HuH-7.5 (cell line): Measurements from ENCODE around the gene FAM107B.
A peak's percentile ranks its signal among the peaks of the same experiment; 100 is the strongest.
"Not testable (repeated sequence)": the region's sequence is repeated elsewhere in the genome, so short reads cannot be mapped to it uniquely, and the experiment has no call there.

Experiments
- DNase-seq: peaks from one replicate; pipeline ENCODE4 v3.0.0; 2011; ENCODE audit warnings: low spot score

FAM107B gene

DNA sequence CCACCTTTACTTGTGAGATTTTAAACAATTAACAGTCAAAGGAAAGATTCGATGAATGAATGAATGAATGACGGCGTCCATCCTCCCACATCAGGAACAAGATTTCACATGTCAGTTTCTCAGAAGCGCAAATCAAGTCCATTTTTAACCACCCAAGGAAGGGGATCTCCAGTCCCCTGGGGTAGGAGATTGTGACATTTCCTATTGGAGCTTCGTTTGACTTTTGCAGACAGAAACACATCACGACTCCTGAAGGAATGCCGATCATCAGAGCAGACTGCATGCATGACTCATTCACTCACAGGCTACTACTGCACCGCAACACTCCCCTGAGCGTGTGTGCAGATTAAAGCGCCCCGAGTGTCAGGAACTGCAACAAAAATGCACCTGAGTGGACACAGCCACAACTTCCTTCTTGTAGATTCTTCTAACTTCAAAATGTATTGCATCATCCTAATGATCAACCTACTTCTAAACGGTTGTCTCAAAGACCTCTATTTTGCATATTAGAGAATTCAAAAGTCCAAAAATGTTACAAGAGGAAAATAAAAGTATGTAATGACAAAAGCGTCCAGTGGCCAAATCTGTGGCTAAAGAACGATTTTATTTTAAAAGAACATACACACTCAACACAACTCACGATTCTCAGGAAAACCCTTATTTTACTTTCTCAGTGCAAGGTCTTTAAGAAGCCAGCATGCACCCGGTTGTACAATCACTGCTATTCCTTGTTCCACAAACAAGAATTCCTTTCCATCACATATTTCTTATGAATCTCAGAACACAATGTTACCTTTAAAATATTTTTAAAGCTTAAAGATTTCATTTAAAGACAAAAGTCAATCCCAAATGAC is 172.6 kb downstream of the FAM107B start:
- DNase-seq: peak; percentile 49

DNA sequence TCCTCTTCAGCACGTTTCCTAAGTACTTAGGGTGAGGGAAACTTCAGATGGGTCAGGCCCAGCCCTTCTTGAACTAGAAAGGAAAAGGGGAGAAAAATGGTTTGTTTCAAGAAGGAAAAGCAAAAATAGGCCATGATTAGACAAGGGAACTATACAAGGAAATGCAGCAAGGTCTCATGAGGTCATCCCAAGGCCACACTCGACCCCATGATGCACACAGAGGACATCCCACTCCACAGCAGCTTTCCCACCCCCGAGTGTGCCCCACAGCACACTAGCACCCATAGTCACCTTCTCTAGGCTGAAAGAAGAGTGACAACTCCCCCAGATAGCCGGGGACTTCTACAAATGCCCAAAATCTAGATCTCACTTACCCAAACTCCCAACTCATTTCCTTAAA is 173.4 kb downstream of the FAM107B start:
- no peak for DNase-seq

DNA sequence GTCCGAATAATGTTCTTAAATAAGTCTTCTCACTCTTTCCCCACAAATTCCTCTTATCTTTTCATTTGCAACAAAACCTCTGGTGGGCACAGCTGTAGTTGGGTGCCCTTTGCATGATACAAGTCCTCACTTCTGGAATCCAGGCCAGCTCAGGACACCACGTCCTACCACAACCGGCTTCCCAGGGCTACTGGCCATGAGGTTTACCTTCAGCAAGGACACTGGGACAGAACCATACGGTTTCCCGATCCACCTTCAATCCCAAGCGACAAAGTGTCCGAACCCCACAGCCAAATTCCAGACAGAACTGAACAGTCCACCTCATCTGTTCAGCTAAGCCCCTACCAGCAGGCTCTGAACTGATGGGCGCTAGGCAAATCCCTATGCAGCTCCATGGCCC is 174.6 kb downstream of the FAM107B start:
- DNase-seq: no peak

DNA sequence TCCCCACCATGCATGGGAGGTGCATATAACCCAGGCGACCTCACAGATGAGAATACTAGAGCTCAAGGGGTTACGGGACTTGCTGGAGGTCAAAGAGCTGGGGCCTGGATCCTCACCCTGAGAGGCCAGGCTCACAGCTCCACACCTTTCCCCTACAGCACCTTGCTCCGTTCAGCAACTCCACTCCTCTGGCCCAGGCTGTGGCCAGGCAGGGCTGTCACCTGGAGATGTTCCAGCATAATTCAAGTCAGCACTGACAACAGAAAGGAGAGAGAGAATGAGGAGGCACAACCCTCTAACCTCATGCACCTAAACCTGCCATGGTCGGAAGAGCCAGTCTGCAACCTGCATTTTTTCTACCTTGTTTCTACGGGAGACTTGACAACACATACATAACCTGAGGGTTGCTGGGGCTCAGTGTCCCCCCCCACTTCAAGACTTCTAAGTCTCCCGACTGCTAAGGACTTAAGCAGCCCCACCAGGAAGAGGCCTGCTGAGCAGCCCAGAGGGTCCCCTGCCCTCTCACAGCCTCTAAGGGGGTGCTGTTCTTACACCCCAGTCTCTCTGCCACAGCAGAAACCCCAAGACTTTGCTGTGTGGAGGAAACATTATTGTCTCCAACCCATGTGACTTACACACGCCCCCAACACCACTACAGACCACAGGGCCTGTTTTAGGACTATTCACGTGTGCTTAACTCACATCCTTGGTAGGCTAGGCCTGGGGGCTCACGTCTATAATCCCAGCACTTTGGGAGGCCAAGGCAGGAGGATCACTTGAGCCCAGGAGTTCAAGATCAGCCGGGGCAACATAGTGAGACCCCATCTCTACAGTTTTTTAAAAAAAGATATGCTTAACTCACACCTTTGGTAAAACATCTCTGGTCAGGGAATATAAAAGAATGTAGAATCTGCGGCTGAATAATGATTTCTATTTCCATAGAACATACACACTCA is 175.6 kb downstream of the FAM107B start:
- no peak for DNase-seq

DNA sequence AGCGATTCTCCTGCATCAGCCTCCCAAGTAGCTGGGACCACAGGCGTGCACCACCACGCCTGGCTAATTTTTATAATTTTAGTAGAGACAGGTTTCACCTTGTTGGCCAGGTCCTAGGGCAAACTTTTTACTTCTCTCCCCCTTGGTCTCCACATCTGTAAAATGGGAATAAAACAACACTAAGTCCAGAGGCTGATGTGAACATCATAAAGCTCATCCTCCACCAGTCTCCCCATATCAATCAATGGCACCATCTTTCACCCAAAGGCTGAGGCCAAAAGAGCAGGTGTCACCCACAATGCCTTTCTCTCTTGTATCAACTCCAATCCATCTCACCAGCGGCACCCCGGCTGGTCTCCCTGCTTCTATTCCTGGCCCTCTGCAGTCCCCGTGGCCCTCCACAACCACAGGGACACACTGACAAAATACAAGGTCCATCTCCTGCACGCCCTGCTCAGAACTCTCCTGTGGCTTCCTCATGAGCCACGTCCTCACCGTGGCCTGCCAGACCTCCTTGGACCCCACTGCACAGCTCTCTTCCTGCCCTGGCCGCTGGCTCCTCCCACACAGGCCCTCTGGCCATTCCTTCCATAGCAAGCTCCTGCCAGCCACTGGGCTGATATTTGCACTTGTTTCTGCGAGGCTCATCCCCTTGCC is 179.0 kb downstream of the FAM107B start:
- no peak for DNase-seq

DNA sequence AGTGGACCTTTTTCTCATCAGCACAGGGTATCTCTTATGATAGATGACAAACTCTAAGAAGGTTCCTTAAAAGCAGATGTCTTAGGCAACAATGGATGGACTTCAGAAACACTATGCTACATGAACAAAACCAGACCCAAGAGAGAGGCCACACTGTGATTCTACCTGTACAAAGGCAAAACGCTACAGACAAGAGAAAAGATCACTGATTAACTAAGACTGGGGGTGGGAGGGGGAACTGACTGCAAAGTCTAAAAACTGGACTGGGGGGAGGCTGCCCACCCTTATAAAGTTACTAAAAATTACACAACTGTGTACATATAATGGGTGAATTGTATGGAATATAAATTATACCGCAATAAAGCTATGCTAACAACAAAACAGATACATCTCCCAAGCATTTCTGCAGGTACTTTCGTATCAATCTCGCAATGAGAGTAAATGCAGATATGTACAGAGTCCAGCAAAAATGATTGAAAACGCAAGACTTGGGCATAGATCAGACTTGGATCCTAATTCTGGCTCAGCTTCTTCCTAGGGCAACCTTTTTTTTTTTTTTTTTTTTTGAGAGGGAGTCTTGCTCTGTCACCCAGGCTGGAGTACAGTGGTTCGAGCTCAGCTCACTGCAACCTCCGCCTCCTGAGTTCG is 179.7 kb downstream of the FAM107B start:
- no peak for DNase-seq

DNA sequence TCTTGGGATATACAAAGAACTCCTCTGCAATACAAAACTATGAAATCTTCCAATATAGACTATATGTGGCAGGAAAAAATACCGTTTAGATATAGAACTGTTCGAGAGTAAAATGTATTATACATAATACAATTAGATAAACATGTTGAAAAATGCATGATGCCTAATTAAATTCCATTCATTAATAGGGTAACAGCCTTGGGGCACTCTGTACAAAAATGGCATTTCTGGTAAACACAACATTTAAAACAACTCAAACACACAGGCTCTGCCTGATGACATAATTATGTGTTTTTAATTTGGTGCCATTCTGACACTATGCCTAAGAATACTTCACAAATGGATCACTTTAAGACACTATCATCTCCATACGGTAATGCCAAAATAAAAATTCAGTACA is 180.9 kb downstream of the FAM107B start:
- no peak for DNase-seq

DNA sequence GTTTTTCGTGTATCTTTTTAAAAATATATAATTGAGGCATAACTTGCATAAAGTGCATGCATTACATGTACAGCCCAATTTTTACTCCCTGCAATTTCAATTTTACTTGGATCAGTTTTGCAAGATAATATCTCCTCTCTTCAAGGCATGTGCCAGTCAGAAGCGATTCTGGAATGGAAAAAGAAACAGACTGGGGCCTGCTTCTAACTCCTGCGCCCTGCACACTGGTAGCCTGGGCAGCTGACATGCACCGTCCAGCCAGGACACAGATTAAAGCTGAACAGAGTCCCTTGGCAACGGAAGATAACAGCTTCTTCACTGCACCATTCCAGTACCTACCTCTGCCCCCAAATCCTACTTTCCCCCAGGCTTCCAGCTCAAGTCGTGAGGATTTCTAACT is 182.1 kb downstream of the FAM107B start:
- DNase-seq: no peak

DNA sequence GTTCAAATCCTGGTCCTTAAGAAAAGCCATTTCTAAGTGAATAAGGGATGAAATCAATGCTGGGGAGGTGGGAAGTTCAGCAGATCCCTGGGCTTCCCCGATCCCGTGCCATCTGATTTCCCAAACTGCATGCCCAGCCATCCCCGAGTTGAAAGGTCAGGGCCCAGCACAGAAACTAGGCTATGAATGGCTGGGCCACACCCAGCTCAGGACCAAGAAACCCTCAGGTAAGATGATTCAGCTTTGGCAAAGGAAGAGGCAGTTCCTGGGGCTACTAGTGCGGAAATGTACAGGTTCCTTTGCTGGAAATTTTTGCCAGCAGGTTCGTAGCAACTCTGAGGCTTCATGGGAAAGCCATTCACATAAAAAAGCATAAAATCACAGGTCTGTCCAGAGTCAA is 182.7 kb downstream of the FAM107B start:
- DNase-seq: no peak

DNA sequence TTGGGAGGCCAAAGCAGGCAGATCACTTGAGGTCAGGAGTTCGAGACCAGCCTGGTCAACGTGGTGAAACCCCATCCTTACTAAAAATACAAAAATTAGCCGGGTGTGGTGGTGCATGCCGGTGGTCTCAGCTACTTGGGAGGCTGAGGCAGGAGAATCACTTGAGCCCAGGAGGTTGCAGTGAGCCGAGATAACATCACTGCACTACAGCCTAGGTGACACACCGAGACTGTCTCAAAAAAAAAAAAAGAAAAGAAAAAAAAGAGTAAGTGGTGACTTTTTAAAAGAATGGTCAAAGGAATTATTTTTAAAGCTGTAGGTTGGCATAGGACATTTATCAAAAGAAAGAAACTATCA is 185.8 kb downstream of the FAM107B start:
- not testable (repeated sequence) for DNase-seq

DNA sequence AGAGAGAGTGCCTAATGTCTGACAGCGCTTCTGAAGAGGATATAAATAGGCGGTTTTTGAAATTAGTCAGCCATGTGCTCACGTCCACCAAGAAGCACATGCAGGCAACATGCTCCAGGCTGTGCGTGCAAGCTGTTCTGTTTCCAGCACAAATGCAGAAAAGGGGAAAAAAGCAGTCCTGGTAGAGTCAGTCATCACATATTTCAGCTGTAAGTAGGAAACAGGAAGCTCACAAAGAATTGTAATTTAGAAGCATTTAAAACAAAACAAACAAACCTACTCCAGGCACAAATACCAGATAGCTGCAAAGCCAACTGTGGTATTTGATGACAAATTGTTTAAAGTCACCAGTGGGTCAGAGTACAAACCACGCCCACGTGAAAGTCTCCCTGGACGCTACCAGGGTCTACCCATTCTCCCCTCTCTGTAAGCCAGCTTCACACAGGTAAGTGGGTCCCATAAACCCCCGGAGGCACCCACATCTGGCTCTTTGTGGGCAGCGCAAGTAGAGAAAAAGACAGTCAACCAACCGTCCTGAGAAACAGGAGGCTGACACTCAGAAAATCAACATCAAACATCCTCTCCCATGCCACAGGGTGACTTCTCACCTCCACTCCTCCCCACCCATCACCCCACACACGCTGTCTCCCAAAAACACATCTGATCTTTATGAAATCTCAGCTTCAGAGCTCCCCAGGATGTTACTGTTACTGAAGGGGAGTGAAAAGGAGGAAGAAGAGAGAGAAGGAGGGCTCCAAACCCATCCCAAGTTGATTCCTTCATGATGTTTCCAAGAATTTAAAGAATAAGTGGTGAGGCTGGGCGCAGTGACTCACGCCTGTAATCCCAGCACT is 186.4 kb downstream of the FAM107B start:
- no peak for DNase-seq

DNA sequence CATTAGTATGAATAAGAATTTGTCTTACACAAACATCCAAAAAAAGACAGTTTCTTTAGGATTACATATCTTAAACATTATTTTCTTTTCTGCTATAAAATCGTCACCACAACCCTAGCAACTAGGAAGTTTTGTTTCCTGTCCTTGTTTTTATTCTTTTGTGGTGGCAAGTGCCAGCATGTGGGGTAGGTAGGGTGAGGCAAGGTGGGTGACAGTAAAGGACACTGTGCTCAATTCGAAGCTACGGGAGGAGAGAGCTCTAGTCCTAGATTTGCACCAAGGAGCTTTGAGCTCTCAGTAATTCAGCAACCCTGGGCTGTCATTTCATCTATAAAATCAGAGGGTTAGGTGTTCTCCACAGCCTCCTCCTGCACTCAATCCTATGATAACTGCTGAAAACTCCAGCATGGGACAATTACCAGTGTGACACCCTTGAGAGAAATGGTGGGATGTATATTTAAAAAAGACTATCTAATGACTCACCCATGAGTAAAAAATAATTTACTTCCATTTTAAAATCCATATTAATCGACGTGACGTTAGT is 187.1 kb downstream of the FAM107B start:
- no peak for DNase-seq

DNA sequence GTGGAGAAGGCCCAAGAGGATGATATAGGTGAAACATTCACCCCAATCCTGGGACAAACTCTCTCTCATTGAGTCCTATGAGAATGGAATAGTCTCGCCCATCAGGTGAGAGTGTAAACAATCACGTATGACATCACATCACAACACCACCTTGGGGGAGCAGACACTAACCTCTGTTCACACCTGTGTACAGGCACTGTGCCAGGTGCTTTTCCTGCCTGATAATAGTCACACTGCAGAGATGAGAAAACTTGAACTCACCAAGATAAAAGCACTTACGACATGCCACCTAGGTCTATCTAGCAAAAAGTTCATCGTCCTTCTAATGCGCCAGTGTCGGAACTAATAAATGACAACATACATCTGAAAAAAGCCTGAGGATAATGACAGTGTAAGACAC is 187.8 kb downstream of the FAM107B start:
- DNase-seq: no peak

DNA sequence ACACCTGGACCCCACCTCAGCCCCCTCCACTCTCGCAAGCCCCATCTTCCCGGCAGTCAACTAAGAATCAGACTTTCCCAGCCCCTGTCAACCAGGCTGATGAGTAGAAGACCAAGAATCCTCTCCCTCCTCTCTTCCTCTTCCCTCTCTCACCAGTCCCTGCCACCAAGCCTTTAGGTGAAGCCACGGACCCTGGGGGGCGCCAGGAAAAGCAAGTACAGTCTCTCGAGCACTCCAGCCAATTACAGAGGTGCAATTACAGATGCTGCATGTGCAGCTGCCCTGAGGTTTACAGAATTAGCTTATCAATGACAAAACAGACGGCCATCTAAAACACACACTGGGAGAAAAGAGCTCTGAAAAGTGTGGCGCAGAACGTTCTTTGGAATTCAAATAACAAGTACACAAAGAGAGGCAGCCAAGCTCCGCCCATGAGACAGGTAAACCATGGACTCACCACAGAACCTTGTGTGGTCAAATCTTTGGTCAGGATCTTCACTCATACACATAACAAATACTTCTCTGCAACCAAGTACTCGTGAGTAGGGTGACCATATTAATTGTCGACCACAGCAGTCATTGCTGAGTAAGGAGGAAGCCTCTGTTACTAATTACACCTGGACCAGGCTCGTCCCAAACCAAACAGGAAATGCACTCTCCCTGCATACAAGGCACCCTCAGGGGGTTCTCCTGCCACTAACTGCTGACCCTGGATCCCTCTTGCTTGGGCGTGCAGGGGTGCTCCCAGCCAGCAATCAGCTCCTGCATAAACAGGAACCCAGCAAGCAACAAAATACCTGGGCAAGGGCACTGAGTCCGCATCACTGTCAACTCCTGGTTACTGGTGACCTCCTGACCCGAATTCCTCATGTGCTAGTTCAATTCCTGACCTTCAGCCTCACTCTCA is 189.2 kb downstream of the FAM107B start:
- DNase-seq: no peak

DNA sequence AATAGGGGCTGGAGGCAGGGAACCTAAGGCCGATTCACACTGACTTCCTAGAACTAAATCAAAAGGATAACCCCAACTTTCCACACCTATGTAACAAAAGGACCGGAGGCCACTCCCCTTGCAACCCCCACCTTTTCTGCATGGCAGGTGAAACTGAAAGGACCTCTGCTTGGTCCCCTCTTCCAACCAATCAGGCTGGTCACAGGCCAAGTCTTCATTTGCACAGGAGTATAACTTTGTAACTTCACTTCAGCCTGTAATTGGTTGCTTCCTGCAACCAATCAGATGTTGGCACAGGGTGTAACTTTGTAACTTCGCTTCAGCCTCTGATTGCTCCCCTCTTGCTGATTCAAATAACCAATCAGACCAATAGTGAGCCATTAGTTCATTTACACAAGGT is 190.0 kb downstream of the FAM107B start:
- no peak for DNase-seq

DNA sequence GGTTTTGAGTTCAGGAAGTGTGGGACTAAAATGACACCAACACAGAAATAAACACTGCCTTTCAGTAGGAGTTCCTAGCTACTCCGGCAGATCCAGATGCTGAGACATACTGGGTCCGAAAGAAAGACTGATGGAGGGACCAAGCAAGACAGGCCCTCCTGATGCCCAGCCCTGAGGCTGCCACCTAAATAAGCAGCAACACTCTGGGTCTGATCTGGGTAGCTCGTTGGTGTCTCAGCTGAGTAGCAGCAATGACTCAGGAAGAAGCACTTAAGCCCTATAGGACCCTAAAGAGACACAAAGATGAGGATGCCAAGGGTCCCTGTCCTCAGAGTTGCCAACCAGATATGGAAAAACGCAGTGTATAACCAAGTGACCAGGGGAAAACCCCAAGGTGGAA is 190.7 kb downstream of the FAM107B start:
- DNase-seq: no peak

DNA sequence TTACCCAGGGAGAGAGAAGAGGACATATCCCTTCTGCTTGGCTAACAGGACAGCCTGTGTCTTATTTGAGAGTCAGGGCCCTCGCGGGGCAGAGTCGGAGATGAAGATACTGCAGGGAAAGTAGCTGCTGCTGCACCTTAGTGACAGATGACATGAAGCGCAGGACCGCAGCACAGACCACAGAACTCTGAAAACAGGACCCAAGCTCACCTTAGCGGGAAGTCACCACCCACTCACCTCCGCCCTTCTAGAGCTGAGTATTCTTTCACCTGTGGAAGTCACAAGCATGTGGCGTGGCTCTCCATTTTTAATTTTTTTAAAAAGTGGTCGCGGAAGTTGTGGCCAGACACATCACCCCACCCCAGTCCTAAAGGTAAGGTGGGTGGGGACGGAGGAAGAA is 191.4 kb downstream of the FAM107B start:
- DNase-seq: no peak

DNA sequence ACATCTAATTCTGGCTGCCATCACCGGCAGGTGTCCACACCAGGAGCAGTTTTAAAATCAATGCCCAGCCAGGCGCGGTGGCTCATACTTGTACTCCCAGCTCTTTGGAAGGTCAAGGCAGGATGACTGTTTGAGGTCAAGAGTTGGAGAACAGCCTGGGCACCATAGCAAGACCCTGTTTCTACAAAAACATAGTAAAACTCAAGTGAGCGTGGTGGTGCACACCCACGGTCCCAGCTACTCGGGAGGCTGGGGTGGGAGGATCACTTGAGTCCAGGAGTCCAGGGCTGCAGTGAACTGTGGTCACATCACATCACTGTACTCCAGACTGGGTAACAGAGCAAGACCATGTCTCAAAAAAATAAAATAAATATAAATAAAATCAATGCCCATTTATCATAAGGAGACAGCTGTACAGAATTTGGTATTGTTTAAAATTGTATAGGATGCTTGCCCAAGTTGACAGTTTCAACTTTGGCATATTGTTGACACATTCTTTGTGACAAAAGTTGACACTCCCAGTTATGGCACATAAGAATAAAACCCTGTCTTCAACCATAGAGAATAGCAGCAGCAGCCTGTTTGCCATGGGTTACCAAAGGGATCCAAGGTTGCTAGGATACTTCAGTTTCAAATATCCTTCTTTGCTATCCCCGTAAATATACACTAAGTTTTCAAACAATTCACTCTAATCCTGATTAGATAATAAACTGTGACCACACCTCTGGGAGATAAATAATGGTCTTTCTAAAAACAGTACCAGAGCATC is 193.0 kb downstream of the FAM107B start:
- DNase-seq: no peak
